ENCODE results near the gene JMJD4.

DNA sequence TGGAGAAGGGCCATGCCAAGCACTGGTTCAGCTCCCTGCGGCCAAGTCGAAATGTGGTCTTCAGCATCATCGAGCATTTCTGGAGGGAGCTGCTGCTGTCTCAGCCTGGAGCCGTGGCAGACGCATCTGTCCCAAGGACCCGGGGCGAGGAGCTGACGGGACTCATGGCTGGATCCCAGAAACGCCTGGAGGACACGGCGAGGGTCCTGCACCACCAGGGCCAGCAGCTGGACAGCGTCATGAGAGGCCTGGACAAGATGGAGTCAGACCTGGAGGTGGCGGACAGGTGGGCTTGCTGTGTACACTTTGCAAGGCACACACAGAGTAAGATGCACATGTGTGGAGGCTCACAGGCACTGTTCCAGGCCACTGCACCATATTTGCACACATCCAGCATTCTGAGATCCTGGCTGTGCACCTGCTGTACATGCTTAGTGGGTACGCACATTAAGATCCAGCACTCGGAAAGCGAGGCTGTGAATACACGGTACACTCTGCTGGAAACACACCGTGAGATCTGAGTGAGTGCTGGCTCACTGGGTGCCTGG, 12.9 kb upstream of the JMJD4 start:
- TF ChIP-seq SIN3A (IDR thresholded peaks at IDR 0.05; ENCODE audit: borderline replicate concordance in 2 of 2, control insufficient read depth in 1 of 2, low read depth in 2 of 2, low read length in 2 of 2) (no peak), E2F3 (CRISPR knock-in tag; IDR thresholded peaks at IDR 0.05) (no peak), MTA2 (IDR thresholded peaks at IDR 0.05; ENCODE audit: low read depth) (no peak), EZH2 (IDR thresholded peaks at IDR 0.05; ENCODE audit: borderline replicate concordance, low read depth, low read length) (no peak), ZNF780A (CRISPR knock-in tag; IDR thresholded peaks at IDR 0.05) (no peak)
- TF ChIP-seq, protein P1, sequence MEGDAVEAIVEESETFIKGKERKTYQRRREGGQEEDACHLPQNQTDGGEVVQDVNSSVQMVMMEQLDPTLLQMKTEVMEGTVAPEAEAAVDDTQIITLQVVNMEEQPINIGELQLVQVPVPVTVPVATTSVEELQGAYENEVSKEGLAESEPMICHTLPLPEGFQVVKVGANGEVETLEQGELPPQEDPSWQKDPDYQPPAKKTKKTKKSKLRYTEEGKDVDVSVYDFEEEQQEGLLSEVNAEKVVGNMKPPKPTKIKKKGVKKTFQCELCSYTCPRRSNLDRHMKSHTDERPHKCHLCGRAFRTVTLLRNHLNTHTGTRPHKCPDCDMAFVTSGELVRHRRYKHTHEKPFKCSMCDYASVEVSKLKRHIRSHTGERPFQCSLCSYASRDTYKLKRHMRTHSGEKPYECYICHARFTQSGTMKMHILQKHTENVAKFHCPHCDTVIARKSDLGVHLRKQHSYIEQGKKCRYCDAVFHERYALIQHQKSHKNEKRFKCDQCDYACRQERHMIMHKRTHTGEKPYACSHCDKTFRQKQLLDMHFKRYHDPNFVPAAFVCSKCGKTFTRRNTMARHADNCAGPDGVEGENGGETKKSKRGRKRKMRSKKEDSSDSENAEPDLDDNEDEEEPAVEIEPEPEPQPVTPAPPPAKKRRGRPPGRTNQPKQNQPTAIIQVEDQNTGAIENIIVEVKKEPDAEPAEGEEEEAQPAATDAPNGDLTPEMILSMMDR (IDR thresholded peaks at IDR 0.05 in 2 of 3, conservative IDR thresholded peaks at IDR 0.05 in 1 of 3; ENCODE audit: insufficient read depth in 2 of 3, low read depth in 1 of 3, low read length in 3 of 3) = no peak
